Measurements from ENCODE around the gene HDHD3. TPM values are rescaled to one million over a fixed set of nuclear protein-coding genes. Genes with fewer than 3 reads are reported as not detected.
"Not testable (repeated sequence)": the region's sequence is repeated elsewhere in the genome, so short reads cannot be mapped to it uniquely, and the experiment has no call there.

Gene HDHD3
- polyA plus RNA-seq, 3 donors, result 8.3 to 12.0 (median 9.2) TPM

- no peak for TF ChIP-seq CTCF (IDR thresholded peaks at IDR 0.05)
- Histone ChIP-seq H3K9me3 (replicated peaks in 1 of 2; ENCODE audit: control insufficient read depth in 1 of 2, insufficient read depth in 1 of 2, low read length in 2 of 2) (no peaks in the 10 kb centered on the region), H3K36me3 (replicated peaks in 1 of 2; ENCODE audit: control insufficient read depth in 1 of 2, insufficient read depth in 2 of 2, low read length in 2 of 2) (peaks cover 38 to 49% of the 10 kb centered on the region in 2 donors), H3K9ac (ENCODE audit: insufficient read depth, low read length, poor library complexity, severe bottlenecking) (no peak overlapping the region), H2AFZ (ENCODE audit: insufficient read depth, low read depth, low read length, poor library complexity, severe bottlenecking) (no peak overlapping the region), H3K4me3 (replicated peaks in 1 of 3; ENCODE audit: low read depth in 2 of 3, low read length in 3 of 3) (no peak overlapping the region), H3K79me2 (ENCODE audit: insufficient read depth, low read length) (no peaks in the 10 kb centered on the region), H3K27me3 (ENCODE audit: control insufficient read depth in 2 of 2, insufficient read depth in 2 of 2, low read length in 2 of 2) (no peaks in the 10 kb centered on the region), H4K20me1 (ENCODE audit: insufficient read depth, low read length) (no peaks in the 10 kb centered on the region), H3K4me1 (ENCODE audit: control insufficient read depth in 1 of 2, insufficient read depth in 2 of 2, low read length in 2 of 2) (peaks cover 11 to 30% of the 10 kb centered on the region in 2 donors), H3K27ac (ENCODE audit: low read depth in 1 of 2, low read length in 2 of 2) (peak overlapping the region in 1 of 2 donors; percentile 38), H3K4me2 (replicated peaks; ENCODE audit: extremely low read depth, low read length, poor library complexity, severe bottlenecking) (no peak overlapping the region)
- 51% methylated on average over 4 of the region's 4 CpGs for WGBS (ENCODE audit: insufficient coverage)
- intact Hi-C loops (cut with micrococcal nuclease), result no loop called here
- Mint-ChIP-seq H3K36me3 (peaks cover 57 to 73% of the 10 kb centered on the region in 2 donors), H3K4me3 (no peak overlapping the region), H3K27me3 (ENCODE audit: low read depth in 3 of 3) (peaks cover 0 to 5% (median 0%) of the 10 kb centered on the region in 3 donors), H3K9me3 (peaks cover 0 to 4% (median 0%) of the 10 kb centered on the region in 7 donors), H3K27ac (peak overlapping the region in 5 of 7 donors; percentile 30 to 87 (median 55)), H3K4me1 (peaks cover 29% of the 10 kb centered on the region)
- peak; percentile 30 to 49 (median 49) for DNase-seq
Measured at GRCh38 chr9:113386571-113387393, 10.0 kb upstream of the HDHD3 start.

GRCh38 chr9:113381909-113382411, 5.2 kb upstream of the HDHD3 start:
- Histone ChIP-seq H3K4me3 (replicated peaks in 1 of 3; ENCODE audit: low read depth in 2 of 3, low read length in 3 of 3) (no peak overlapping the region), H3K27me3 (ENCODE audit: control insufficient read depth in 2 of 2, insufficient read depth in 2 of 2, low read length in 2 of 2) (no peaks in the 10 kb centered on the region), H3K27ac (ENCODE audit: low read depth in 1 of 2, low read length in 2 of 2) (no peak overlapping the region), H2AFZ (ENCODE audit: insufficient read depth, low read depth, low read length, poor library complexity, severe bottlenecking) (no peak overlapping the region), H3K9me3 (replicated peaks in 1 of 2; ENCODE audit: control insufficient read depth in 1 of 2, insufficient read depth in 1 of 2, low read length in 2 of 2) (no peaks in the 10 kb centered on the region), H4K20me1 (ENCODE audit: insufficient read depth, low read length) (no peaks in the 10 kb centered on the region), H3K9ac (ENCODE audit: insufficient read depth, low read length, poor library complexity, severe bottlenecking) (no peak overlapping the region), H3K79me2 (ENCODE audit: insufficient read depth, low read length) (no peaks in the 10 kb centered on the region), H3K4me2 (replicated peaks; ENCODE audit: extremely low read depth, low read length, poor library complexity, severe bottlenecking) (no peak overlapping the region), H3K36me3 (replicated peaks in 1 of 2; ENCODE audit: control insufficient read depth in 1 of 2, insufficient read depth in 2 of 2, low read length in 2 of 2) (peaks cover 0 to under 1% of the 10 kb centered on the region in 2 donors), H3K4me1 (ENCODE audit: control insufficient read depth in 1 of 2, insufficient read depth in 2 of 2, low read length in 2 of 2) (peaks cover 15 to 26% of the 10 kb centered on the region in 2 donors)
- peak overlapping the region in 1 of 7 donors; percentile 16 for H3K27ac Mint-ChIP-seq
- DNase-seq, result no peak
- no peak for TF ChIP-seq CTCF (IDR thresholded peaks at IDR 0.05)
- no peak overlapping the region for H3K4me3 Mint-ChIP-seq
- peaks cover 25% of the 10 kb centered on the region for H3K4me1 Mint-ChIP-seq
- peaks cover 0 to 3% (median 2%) of the 10 kb centered on the region in 3 donors for H3K27me3 Mint-ChIP-seq (ENCODE audit: low read depth in 3 of 3)
- peaks cover 11 to 25% of the 10 kb centered on the region in 2 donors for H3K36me3 Mint-ChIP-seq
- intact Hi-C loops (cut with micrococcal nuclease), result no loop called here
- WGBS (ENCODE audit: insufficient coverage), result 67% methylated on average over 3 of the region's 8 CpGs
- H3K9me3 Mint-ChIP-seq, result peaks cover 0 to 3% (median 0%) of the 10 kb centered on the region in 7 donors

GRCh38 chr9:113381441-113381840, 4.7 kb upstream of the HDHD3 start:
- H3K4me3 ChIP-seq (replicated peaks in 1 of 3; ENCODE audit: low read depth in 2 of 3, low read length in 3 of 3); H2AFZ ChIP-seq (ENCODE audit: insufficient read depth, low read depth, low read length, poor library complexity, severe bottlenecking); H3K4me2 ChIP-seq (replicated peaks; ENCODE audit: extremely low read depth, low read length, poor library complexity, severe bottlenecking); H3K27ac ChIP-seq (ENCODE audit: low read depth in 1 of 2, low read length in 2 of 2); H3K36me3 ChIP-seq (replicated peaks in 1 of 2; ENCODE audit: control insufficient read depth in 1 of 2, insufficient read depth in 2 of 2, low read length in 2 of 2); H3K79me2 ChIP-seq (ENCODE audit: insufficient read depth, low read length); DNase-seq; H3K27ac Mint-ChIP-seq; H3K27me3 ChIP-seq (ENCODE audit: control insufficient read depth in 2 of 2, insufficient read depth in 2 of 2, low read length in 2 of 2); intact Hi-C loops (cut with micrococcal nuclease); H4K20me1 ChIP-seq (ENCODE audit: insufficient read depth, low read length); H3K9me3 Mint-ChIP-seq; H3K9ac ChIP-seq (ENCODE audit: insufficient read depth, low read length, poor library complexity, severe bottlenecking); H3K4me3 Mint-ChIP-seq; H3K27me3 Mint-ChIP-seq (ENCODE audit: low read depth in 3 of 3); H3K9me3 ChIP-seq (replicated peaks in 1 of 2; ENCODE audit: control insufficient read depth in 1 of 2, insufficient read depth in 1 of 2, low read length in 2 of 2): not testable (repeated sequence)
- H3K4me1 ChIP-seq (ENCODE audit: control insufficient read depth in 1 of 2, insufficient read depth in 2 of 2, low read length in 2 of 2), result peaks cover 10 to 20% of the 10 kb centered on the region in 2 donors
- peaks cover 6 to 22% of the 10 kb centered on the region in 2 donors for H3K36me3 Mint-ChIP-seq
- peaks cover 20% of the 10 kb centered on the region for H3K4me1 Mint-ChIP-seq
- no CpG with 5 or more reads among the region's 7 CpGs for WGBS (ENCODE audit: insufficient coverage)

Measured in CD14-positive monocyte (primary cell).